Measurements from ENCODE around the gene CBX7.

The CBX7 gene

GRCh38 chr22:39152511-39153219 is at the start of gene CBX7:
Gene CBX7 (minus strand): TSS chr22:39152680. CDS start chr22:39152444, 236 bp downstream.
- DNase-seq, result peak; percentile 55 to 97 (median 91)

DNA sequence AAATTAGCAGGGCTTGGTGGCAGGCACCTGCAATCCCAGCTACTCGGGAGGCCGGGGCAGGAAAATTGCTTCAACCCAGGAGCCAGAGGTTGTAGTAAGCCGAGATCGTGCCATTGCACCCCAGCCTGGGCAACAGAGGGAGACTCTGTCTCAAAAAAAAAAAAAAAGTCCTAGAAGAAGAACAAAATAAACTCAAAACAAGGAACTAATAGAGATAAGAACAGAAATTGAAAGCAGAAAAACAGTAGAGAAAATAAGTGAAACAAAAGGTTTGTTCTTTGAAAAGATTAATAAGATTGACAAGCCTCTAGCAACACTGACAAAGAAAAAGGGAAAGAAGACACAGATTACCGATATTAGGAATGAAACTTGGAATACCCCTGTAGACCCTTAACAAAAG is 45.1 kb upstream of the CBX7 start:
- no peak for DNase-seq

- no peak for DNase-seq
These were observed 41.6 kb upstream of the CBX7 start for GRCh38 chr22:39194098-39194497.

GRCh38 chr22:39188809-39189208 is 36.3 kb upstream of the CBX7 start:
- no peak for DNase-seq

GRCh38 chr22:39185601-39186012 is 33.1 kb upstream of the CBX7 start:
- DNase-seq, result peak in 11 of 14 donors; percentile 34 to 84 (median 55)

- DNase-seq, result no peak
These were observed 32.4 kb upstream of the CBX7 start for GRCh38 chr22:39184586-39185577.

- DNase-seq, result peak in 4 of 14 donors; percentile 23 to 52 (median 42)
These were observed 31.6 kb upstream of the CBX7 start for GRCh38 chr22:39183991-39184585.

GRCh38 chr22:39182478-39183030 is 30.1 kb upstream of the CBX7 start:
- no peak for DNase-seq

- DNase-seq, result no peak
These were observed 29.3 kb upstream of the CBX7 start for GRCh38 chr22:39181778-39182177.

DNA sequence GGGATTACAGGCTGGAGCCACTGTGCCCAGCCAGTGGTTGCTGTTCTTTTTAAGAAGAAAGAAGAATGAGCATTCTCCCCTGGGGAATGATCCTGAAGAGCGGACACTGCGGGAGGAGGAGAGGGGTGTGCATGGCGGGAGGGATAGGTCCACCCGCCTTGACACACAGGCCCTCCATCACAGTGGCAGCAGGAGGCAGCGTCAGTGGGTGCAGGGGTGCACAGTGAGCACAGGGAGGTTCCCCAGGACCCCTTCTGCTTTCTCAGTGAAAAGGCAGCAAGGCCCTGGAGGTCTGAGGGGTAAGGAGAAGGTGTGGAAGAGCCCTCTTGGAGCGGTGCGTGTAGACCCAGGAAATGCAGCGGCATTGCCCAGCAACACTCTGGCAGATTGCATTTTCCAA is 28.9 kb upstream of the CBX7 start:
- no peak for DNase-seq

DNA sequence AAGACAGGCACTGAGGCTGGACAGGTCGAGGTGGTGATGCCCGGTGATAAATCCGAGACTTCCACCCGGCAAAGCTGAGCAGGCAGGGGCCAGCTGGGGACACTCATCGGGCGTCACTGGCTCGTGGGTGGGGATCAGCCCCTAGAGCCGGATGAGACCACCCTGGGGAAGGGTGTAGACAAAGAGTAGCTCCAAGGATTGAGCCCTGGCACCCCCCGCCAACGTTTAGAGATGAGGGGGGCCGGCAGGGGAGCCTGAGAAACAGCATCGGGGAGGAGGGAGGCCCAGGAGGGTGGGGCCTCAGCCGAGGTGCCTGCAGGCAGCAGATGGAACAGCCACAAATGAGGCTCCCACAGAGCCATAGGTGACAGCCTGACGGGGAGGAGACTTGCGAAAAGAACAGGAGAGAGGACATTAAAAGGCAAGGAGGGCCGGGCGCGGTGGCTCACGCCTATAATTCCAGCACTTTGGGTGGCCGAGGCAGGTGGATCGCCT is 27.4 kb upstream of the CBX7 start:
- DNase-seq, result no peak

- no peak for DNase-seq
These were observed 26.9 kb upstream of the CBX7 start for GRCh38 chr22:39179401-39179827.

DNA sequence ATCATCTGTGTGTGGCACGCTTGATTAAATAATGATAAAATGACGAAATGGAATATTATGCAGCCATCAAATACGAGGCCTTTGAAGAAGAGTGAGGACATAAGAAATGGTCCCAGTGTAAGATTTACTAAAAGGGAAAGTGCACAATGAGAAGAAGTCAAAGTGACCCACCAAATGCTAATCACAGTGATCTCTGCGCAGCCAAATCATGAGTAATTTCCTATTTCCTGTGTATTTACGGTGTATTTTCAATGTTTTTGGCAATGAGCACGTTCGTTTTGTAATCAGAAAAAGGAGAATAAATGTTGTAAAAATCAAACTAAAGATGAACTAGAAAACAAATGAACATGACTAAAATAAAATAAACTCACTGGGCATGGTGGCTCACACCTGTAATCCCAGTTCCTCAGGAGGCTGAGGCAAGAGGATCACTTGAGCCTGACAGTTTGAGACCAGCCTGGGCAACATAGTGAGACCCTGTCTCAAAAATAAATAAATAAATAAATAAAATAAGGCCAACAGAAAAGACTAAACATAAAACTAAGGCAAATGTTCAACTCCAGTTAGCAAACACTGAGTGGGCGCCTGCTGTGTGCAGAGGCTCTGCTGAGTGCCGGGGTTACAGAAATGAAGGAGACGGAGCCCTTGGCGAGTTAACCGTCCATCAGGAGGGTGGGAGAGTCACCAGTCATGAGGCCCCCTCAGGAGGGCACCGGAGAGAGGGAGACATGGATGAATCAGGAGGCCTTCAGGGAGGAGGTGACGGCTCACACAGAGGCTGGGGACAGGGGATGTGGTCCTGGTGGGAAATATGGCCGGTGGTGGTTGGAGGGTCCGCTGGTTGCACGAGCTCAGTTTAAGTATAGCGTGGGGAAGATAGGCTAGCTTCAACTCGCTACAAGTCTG is 26.0 kb upstream of the CBX7 start:
- DNase-seq, result no peak

GRCh38 chr22:39177791-39178190 is 25.3 kb upstream of the CBX7 start:
- no peak for DNase-seq

- DNase-seq, result no peak
These were observed 24.9 kb upstream of the CBX7 start for GRCh38 chr22:39177456-39177775.

DNA sequence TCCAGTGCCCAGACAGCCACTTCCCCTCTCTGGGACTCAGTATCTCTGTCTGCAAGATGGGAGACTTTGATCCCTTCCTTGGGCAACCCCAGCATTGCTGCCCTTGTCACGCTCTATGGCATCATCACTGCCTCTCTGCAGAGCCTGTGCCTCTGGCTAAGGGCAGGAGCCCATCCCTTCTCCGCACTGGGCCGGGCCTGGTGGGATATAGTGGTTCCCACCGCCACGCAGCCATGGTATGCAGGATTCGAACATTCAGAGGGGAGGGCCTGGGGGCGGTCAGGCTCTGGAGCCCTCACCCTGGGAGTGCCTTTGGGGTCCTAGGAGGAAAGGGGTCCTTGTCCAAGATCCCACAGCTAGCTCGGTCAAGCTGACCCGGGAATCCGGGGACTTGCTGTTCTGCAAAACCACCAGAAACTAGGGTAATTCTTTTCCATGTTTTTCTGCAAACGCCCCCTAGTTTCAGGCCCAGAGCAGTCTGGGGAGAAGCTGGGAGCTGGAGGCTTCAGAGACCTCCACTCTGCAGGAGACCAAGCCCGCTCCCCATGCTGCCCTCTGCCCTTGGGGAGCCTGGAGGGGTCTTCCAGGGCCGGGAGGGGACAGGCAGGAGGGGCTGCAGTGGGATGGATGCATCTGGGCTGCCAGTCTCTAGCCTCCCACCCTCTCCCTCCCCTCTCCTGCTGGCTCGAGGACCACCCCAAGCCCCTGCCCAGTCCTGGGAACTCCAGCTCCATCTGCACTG is 24.4 kb upstream of the CBX7 start:
- no peak for DNase-seq

GRCh38 chr22:39176143-39176713 is 23.7 kb upstream of the CBX7 start:
- no peak for DNase-seq

DNA sequence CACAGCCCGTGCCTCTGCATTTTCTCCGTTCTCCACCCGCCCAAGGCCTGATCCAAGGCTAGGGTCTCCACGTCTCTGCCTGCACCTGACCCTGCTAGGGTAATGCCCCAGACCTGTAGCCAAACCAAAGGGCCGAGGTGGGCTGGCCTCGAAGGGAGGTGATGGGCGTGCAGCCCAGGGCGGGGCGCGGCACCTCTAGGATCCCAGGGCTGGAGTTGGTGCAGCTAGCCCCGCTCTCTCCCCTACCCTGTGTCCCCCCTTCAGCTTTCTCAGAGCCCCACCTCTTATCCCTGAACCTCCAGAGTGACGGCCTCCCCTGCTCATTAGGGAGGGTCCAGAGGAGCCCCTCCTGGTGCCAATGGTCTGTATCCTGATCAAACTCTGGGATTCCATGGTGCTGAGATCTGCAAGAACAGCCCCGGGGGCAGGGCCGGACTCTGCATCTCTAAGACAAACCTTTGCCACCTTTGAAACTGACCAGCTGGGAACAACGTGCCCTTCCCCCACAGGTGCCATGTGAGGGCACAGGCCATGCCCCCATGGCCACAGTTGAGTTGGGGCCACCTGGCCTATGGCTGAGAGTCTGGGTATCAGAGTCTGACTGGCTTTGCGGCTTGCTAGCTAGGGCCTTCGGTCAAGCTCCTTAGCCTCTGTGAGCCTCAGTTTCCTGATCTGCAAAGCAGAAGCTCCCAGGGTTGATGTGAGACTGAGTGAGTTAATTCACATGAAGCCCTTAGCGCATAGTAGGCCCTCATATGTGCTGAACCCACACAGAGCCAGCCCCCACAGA is 23.1 kb upstream of the CBX7 start:
- no peak for DNase-seq

DNA sequence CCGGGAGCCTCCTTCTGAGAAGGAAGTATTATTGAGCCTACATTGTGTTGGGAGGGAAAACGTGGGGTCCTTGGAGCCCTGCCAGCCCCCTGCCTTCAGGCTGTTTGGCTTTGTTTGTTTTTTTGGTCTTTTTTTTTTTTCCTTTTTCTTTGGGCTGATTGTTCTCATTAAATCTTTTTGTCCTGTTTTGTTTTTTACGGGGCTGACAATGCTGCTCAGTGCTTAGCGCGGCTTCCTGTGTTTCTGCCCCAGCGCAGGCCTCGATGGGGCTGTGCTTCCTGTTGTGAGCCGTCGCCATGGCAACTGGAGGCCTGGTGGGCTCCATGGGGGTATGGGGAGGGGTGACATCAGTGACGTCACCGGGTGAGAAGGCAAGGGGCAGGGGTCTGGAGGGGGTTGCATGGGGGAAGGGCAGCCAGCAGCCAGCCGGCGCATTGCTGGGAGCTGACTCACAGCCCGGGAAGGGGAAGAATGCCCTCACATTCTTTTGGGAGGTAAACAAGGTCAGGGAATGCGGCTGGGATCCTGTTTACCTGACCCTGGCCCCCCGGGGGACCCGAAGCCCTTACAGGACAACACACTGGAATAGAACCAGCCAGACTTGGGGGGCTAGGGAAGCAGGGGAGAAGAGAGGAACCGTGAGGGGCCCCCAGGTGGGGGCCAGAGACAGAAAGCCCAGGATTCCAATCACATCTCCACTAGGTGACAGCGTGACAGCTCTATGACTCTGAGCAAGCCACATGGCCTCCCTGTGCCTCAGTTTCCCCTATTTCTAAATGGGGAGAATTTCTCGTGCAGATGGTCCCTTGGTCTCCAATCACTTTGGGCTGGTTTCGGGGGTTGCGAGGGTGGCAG is 22.2 kb upstream of the CBX7 start:
- peak in 1 of 14 donors; percentile 30 for DNase-seq
